K562 (cell line): ENCODE measurements around the gene PHF12. TPM values are rescaled to one million over a fixed set of nuclear protein-coding genes. Genes with fewer than 3 reads are reported as not detected.

Experiments
- BHLHE40 ChIP-seq: IDR thresholded peaks from 2 replicates; pipeline ENCODE4 v1.6.1; 2011; ENCODE audit warnings: low read length, improper control_type of control experiment
- CSDE1 ChIP-seq, 2 experiments: fragments of 450-650 bp; IDR thresholded peaks; 2 replicates each; pipeline ENCODE4 v1.6.1; 2016; ENCODE audit warnings: mild to moderate bottlenecking in 1 of 2
- ELK3 ChIP-seq: fragments of 450-650 bp; formaldehyde crosslinking; IDR thresholded peaks from 2 replicates; pipeline ENCODE4 v1.4.0; 2020; ENCODE audit warnings: mild to moderate bottlenecking
- JUNB ChIP-seq: fragments of 450-650 bp; formaldehyde crosslinking; conservative IDR thresholded peaks from 2 replicates; pipeline ENCODE4 v1.4.0; 2020; ENCODE audit warnings: mild to moderate bottlenecking
- MCM5 ChIP-seq: fragments of 450-650 bp; IDR thresholded peaks from 2 replicates; pipeline ENCODE4 v1.6.1; 2016; ENCODE audit warnings: low read depth
- TFE3 ChIP-seq: fragments of 450-650 bp; formaldehyde crosslinking; IDR thresholded peaks from 2 replicates; pipeline ENCODE4 v1.4.0; 2020; ENCODE audit warnings: mild to moderate bottlenecking, mixed read lengths
- ZKSCAN1 ChIP-seq: fragments of 150-350 bp; IDR thresholded peaks from 2 replicates; pipeline ENCODE4 v1.6.1; 2016; ENCODE audit warnings: low read depth, low read length
- ZNF398 ChIP-seq: fragments of 250-450 bp; sonication (Bioruptor Pico); IDR thresholded peaks from 2 replicates; pipeline ENCODE4 v1.8.0; 2021; ENCODE audit warnings: moderate library complexity, mild to moderate bottlenecking, inconsistent platforms
- ZNF407 ChIP-seq: fragments of 450-650 bp; IDR thresholded peaks from 2 replicates; pipeline ENCODE4 v1.6.1; 2016; ENCODE audit warnings: low read depth
- ZNF511 ChIP-seq: sonication (generic); formaldehyde crosslinking; IDR thresholded peaks from 2 replicates; pipeline ENCODE4 v1.8.0; 2022; ENCODE audit warnings: mild to moderate bottlenecking, missing genetic modification reagents
- polyA plus RNA-seq, 8 experiments: library from polyadenylated mRNA; depleted of rRNA in 4 of 8; stranded (reverse) in 5 of 8; unstranded in 3 of 8; fragments of >200 nt; fragmentation: Nextera tagmentation in 2 of 8; fragmentation: Illumina TruSeq in 1 of 8; extraction: Ambion mirVana in 2 of 8; extraction: Trizol in 1 of 8; gene quantifications; 2 replicates each; pipeline versions ENCODE4 v1.2.1 to v1.2.3, GENCODE V29; 2011 to 2014; ENCODE audit warnings: inconsistent platforms in 1 of 8, missing spikeins in 1 of 8
- total RNA-seq, 7 experiments: library from RNA; depleted of rRNA in 6 of 7; stranded (reverse); fragments of >200 nt in 6 of 7; fragmentation: Illumina TruSeq in 2 of 7; extraction: Trizol in 2 of 7; gene quantifications; 2 replicates each; pipeline versions ENCODE4 v1.2.1 to v1.2.3, GENCODE V29; 2011 to 2021; ENCODE audit warnings: low replicate concordance in 1 of 7

The PHF12 gene
- total and polyA plus RNA-seq, 9 of the 15 experiments (the other 6 are each of a cell fraction or from before 2014, with no cell fraction given), result 0.82 to 31.3 (median 13.5) TPM

- no peak for TF ChIP-seq ZNF511
- no peak for TF ChIP-seq JUNB
- TF ChIP-seq ELK3 (CRISPR knock-in tag), result no peak
- TF ChIP-seq CSDE1 (IDR thresholded peaks at IDR 0.05), result no peak
- TF ChIP-seq TFE3 (CRISPR knock-in tag), result no peak
- TF ChIP-seq ZKSCAN1, result peak; percentile 90
- TF ChIP-seq BHLHE40, result peak; percentile 91
- no peak for TF ChIP-seq ZNF398
- TF ChIP-seq MCM5, result no peak
- TF ChIP-seq ZNF407, result no peak
Observed at GRCh38 chr17:28864991-28865849, 86.1 kb downstream of the PHF12 start (continued).
